Dermis microvascular lymphatic vessel endothelial cell (primary cell): ENCODE data around the gene SPA17. TPM values are rescaled to one million over a fixed set of nuclear protein-coding genes. Genes with fewer than 3 reads are reported as not detected.

ENCODE experiments used
- total RNA-seq: library from RNA; depleted of rRNA; stranded (reverse); fragments of >200 nt; gene quantifications from 2 replicates; pipeline ENCODE4 v1.2.1, GENCODE V29; 2014

SPA17 gene
- total RNA-seq, 1 donor from 2014 or later = 4.5 TPM

Other genes with a start within 250 kb of the SPA17 start
- gene OR8B4, start 249.0 kb upstream of the SPA17 start, total RNA-seq = not detected in 2 replicates
- not detected in 2 replicates for gene OR8B8, start 228.2 kb upstream of the SPA17 start, total RNA-seq
- gene OR8B12, start 130.2 kb upstream of the SPA17 start, total RNA-seq = not detected in 2 replicates
- gene OR8A1, start 103.9 kb upstream of the SPA17 start, total RNA-seq = not detected in 2 replicates
- gene PANX3, start 62.5 kb upstream of the SPA17 start, total RNA-seq = not detected in 2 replicates
- gene TBRG1, start 51.0 kb upstream of the SPA17 start, total RNA-seq = 12.6 and 16.7 TPM in 2 replicates
- 6.8 and 14.4 TPM in 2 replicates for gene SIAE, start 165 bp upstream of the SPA17 start, total RNA-seq
- 0.25 and 0.64 TPM in 2 replicates for gene NRGN, start 66.0 kb downstream of the SPA17 start, total RNA-seq
- gene VSIG2, start 78.4 kb downstream of the SPA17 start, total RNA-seq = 0.13 TPM in 1 of 2 replicates, not detected in the other
- gene ESAM, start 88.4 kb downstream of the SPA17 start, total RNA-seq = 20.1 and 29.3 TPM in 2 replicates
- gene MSANTD2, start 126.5 kb downstream of the SPA17 start, total RNA-seq = 4.4 and 6.2 TPM in 2 replicates
- gene ROBO3, start 191.5 kb downstream of the SPA17 start, total RNA-seq = 13.0 and 21.1 TPM in 2 replicates
- gene ROBO4, start 224.0 kb downstream of the SPA17 start, total RNA-seq = 278 and 426 TPM in 2 replicates
- gene HEPN1, start 245.3 kb downstream of the SPA17 start, total RNA-seq = under 0.01 TPM in 1 of 2 replicates, not detected in the other